ENCODE measurements around the gene THSD8.
A peak's percentile ranks its signal among the peaks of the same experiment; 100 is the strongest.

The THSD8 gene

DNA sequence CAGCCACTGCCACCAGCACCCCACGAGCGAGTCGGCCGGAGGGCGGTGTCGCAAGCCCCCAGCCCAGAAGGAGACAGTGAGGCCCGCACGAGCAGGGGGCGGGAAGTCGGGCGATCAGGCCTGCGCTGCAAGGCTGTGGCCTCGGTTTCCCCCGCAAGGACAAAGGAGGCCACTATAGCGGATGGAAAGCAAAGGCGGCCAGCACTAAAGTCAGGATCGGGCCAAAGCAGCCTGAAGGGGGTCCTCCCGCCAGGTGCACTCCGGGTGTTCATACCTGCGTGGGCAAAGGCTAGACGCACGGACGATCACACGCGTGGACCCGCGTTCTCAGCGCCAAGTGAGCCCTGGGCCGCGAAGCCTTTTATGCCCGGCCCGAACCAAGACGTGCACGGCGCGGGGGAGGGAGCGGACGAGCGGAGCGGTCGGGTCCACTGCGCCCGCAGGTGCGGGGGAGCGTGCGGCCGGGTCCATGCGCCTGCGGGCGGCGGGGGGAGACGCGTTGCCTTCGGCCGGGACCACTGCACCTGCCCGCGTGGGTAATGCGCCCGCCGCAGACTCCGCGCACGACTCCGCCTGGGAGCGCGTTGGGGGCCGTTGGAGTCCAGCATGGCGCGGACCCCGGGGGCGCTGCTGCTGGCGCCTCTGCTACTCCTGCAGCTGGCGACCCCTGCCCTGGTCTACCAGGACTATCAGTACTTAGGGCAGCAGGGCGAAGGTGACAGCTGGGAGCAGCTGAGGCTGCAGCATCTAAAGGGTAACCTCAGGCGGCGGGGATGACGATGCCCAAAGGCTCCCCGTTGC is at the start of gene THSD8, which contains the start of gene PRDX2:
Gene THSD8 (plus strand): TSS at position 604 of the 801 bp plus-strand sequence. CDS start 3 bp downstream, at position 607.
Gene PRDX2 (minus strand): TSS at position 335 of the 801 bp plus-strand sequence. CDS start 539 bp downstream, outside the sequence.
- DNase-seq = peak; percentile 54

DNA sequence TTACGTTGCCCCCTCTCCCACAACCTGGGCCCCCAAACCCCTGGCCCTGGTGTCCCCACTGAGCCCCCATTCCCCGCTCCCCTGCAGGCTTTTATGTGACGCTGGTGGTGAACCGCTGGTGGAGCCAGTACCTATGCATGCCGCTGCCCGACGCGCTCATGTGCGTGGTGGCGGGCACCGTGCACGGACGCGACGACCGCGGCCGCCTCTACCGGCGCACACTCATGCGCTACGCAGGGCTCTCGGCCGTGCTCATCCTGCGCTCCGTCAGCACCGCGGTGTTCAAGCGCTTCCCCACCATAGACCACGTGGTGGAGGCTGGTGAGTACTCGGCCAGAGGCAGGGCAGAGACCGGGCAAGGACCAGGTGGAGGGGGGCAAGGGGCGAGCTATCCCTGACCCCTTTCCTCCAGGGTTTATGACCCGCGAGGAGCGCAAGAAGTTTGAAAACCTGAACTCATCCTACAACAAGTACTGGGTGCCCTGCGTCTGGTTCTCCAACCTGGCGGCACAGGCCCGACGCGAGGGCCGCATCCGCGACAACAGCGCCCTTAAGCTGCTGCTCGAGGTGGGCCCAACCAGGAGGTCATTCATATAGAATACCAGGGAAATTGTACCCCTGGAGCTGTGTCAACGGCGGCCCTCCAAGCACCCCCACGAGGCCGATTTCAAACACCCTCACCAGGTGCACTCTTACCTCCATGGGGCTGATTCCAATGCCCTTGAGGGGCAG is 47.2 kb upstream of the THSD8 start:
- no peak for DNase-seq

- DNase-seq = no peak
Measured at GRCh38 chr19:12756150-12756883, 45.6 kb upstream of the THSD8 start.

- DNase-seq = peak; percentile 32
Measured at GRCh38 chr19:12757544-12758274, 44.2 kb upstream of the THSD8 start.

DNA sequence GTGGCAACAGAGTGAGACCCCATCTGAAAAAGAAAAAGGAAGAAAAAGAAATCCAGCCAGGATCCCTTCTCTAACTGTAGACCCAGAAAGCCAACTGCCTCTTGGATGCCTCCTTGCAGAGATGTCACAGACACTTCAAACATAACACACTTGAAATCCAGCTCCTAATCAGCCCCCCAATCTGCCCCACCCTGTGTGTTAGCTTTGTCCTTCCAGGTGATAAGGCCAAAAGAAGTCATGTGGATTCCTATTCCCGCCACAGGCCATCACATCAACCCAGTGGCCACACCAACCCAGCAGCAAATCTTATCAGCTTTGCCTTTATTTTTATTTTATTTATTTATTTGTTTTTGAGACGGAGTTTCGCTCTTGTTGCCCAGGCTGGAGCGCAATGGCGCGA is 42.2 kb upstream of the THSD8 start:
- DNase-seq = no peak

- no peak for DNase-seq
Measured at GRCh38 chr19:12763100-12763499, 38.8 kb upstream of the THSD8 start.

- no peak for DNase-seq
Measured at GRCh38 chr19:12764698-12765097, 37.2 kb upstream of the THSD8 start.

DNA sequence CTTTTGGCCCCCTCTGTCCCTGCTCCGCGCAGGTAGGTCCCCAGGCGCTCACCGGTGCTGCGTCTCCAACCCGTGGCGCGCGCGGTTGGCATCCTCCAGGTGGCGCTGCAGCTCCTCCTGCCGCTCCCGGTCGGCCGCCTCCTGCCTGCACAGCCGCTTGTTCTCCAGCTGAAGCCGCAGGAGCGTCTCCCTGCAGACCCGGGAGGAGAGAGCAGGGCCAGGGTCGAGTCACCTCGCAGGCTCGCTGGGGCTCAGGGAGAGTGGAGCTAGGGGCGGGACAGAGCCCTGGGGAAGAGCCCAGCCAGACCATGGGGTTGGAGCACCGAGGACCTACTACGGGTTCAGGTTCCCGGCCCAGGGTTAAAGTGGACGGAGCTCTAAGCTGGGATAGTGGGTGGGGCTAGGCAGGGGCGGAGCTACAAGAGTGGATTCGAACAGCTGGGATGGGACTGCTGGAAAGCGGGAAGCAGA is 35.8 kb upstream of the THSD8 start:
- no peak for DNase-seq

DNA sequence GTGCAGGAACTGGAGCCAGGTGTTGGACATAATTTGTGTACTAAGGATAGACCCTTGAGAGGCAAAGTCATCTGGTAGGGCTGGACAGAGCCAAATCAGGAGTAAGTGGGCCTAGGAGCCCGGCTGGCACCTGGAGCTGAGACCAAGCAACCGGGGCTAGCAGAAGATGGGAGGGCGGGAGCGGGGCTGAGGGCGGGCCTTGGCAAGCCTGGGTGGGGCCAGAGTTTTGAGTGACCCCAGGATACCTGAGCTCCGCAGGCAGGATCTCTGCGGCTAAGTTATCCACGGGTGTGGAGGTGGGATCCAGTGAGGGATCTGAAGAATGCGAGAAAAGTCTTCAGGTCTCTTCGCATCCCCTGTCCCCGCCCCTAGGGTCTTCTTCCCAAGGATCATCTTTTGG is 34.7 kb upstream of the THSD8 start:
- no peak for DNase-seq

GRCh38 chr19:12767666-12768065 is 34.2 kb upstream of the THSD8 start:
- DNase-seq = no peak

DNA sequence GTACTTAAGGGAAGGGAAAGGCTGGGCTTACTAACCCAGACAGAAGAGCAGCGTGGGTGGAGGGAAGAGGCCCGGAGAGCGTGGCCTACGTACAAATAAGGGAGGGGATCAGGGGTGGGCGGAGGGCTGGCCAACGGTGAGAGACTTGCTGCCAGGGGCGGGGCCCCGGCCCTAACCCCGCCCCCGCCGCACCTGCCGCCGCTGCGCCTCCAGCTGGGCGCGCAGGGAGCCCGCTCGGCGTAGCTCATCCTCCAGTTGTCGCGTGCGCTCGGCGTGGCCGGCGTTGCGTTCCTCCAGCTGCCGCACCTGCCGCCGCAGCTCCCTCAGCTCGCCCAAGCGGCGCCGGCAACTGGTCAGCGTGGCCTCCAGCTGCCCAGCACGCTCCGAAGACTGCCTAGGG is 32.2 kb upstream of the THSD8 start:
- DNase-seq = no peak

GRCh38 chr19:12770922-12771321 is 30.9 kb upstream of the THSD8 start:
- DNase-seq = no peak

GRCh38 chr19:12772323-12772722 is 29.5 kb upstream of the THSD8 start:
- DNase-seq = no peak

GRCh38 chr19:12773571-12773970 is 28.3 kb upstream of the THSD8 start:
- no peak for DNase-seq

DNA sequence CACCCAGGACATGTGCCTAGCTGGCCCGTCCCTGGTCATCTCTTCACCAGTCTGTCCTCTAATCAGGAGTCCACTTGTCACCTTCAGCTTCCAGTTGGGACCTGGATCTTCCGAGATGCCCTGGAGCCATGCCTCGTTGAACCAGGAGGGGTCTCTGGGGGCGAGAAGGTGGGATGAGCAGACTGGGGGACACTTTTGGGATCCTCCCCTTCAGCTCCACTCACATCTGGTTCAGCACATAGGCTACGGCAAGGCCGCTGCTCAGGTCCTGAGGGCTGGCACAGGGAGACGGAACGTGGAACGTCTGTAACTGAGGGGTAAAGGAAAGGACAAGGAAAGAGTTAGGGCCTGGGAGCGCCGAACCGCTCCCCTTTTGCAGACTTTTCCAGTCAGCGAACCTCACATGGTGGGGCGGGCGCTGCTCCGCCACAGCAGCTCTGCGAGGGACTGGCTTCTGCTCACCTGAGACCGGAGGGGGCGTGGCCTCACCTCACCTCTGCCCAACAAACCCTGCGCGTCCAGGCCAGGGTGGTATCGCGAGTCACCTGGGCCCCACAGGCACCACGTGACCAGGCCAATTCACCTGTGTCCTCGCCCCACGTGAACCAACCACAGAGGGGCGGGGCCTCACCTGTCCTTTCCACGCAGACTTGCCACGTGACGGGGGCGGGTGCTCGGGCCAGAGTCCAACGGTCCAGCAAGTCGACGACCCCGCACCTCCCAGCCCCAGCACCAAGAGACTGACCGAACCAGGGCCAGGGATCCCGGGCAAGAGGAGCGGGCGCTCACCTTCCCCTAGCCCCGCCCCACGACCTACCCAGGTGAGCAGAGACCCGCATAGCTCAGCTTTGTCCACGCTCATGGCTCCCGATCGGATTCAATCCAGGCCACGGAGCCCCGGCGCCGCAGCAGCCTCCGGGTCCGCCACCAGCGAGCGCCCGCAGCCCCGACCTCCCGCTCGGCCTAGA is 27.0 kb upstream of the THSD8 start, which contains the start of gene HOOK2:
Gene HOOK2 (minus strand): TSS at position 965 of the 968 bp plus-strand sequence. CDS start 103 bp downstream, at position 862.
- DNase-seq = peak; percentile 64

DNA sequence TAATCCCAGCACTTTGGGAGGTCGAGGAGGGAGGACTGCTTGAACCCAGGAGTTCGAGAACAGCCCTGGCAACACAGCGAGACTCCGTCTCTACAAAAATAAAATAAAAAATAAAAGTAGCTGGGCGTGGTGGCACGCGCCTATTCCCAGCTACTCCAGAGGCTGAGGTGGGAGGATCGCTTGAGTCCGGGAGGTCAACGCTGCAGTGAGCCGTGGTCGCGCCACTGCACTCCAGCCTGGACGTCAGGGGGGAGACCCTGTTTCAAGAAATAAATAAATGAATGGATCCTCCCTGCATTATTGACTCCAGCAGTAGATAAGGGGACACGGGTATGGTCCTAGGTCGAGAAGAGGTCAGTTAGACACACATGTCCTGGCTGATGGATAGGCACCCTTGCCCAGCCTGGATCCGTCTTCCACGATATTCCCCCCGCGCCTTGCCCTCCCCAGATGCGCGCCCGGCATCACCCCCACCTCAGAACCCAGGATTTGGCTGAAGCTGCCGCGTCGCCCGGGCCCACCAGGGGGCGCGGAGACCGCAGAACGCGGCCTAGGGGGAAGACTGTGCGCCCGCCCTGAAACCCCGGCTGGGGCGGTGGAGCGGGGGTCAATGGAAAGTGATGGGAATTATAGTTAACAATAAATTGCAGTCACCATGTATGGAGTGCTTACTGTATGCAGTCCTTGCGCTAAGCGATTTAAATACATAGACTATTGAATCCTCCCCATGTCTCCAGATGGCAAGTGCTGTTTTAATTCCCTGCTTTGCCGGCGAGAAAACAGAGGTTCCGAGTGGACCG is 24.5 kb upstream of the THSD8 start:
- peak; percentile 44 for DNase-seq

DNA sequence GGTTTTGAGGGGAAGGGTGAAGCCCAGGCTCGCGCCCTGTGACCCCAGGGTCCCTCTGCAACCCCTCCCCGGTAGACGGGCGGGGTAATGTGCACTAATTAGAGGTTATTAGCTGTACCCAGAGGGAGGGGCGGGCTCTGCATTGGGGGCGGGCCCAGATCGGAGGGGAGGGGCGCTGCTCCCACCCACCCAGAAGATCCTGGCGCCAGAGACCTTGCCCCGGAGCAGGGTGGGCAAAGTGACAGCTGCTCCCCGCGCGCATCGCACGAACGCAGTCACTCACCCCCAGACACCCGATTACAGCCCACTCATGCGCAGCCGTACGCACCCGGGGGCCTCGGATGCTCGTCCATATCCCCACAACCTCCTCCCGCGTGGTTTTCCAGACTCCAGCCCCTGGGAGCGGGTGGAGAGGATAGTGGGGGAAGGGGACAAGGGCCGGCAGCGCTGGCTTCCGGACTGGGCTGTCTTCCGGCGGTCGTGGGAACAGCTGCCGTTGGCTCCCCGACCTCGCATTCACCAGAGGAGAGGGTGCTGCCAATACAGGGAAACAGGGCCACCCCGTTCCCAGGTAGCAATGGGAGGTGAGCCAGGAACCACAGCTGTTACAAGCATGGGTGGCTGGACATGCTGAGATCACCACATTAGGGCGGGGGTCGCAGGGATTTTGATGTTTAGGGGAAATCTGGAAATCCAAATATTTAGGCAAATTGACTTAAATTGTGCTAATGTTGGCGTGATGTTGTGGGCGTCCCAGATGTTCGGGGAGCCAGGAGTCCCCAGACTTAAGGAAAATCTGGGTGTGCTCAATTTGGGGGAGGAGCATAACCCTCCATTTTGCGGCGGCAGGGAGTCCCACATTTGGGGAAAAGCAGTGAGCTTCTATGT is 23.6 kb upstream of the THSD8 start:
- peak; percentile 23 for DNase-seq

GRCh38 chr19:12778905-12779161 is 23.0 kb upstream of the THSD8 start:
- DNase-seq = no peak

- no peak for DNase-seq
Measured at GRCh38 chr19:12779162-12779993, 22.5 kb upstream of the THSD8 start.

All from NCI-H345 (cell line).